ENCODE measurements around the gene ROM1. TPM values are rescaled to one million over a fixed set of nuclear protein-coding genes. Genes with fewer than 3 reads are reported as not detected.
"Not testable (repeated sequence)": the region's sequence is repeated elsewhere in the genome, so short reads cannot be mapped to it uniquely, and the experiment has no call there.

Gene ROM1
- total RNA-seq, 2 donors from 2014 or later, result 0.94 to 1.2 TPM

DNA sequence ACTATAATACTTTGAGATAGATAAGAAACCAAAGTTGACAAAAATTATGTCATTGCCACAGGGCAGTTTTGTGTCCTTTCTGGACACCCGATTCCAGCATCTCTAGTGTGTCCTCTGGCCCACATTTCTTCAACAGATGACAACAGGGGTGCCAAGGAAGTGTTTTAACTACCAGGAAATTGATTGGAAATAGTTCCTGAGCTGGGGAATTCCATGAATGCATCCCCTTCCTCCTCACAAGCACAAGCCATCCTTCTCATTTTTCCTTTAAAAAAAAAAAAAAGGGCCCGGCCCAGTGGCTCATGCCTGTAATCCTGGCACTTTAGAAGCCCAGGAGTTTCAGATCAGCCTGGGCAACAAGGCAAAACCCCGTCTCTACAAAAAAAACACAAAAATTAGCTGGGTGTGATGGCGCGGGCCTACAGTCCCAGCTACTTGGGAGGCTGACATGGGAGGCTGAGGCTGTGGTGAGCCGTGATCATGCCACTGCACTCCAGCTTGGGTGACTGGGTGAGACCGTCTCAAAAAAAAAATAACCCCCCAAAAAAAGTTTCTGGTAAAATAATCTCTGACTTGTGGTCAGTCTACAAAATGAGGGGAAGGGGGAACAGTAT lies 9.5 kb downstream of the ROM1 start:
- no peak for DNase-seq
- Mint-ChIP-seq H3K4me1 (peaks cover 21% of the 10 kb centered on the region), H3K4me3 (peak overlapping the region; percentile 92), H3K27me3 (no peaks in the 10 kb centered on the region), H3K27ac (peak overlapping the region; percentile 97), H3K36me3 (ENCODE audit: low read depth) (peaks cover 4% of the 10 kb centered on the region)
- ATAC-seq, result no peak
- H3K9me3 ChIP-seq (ENCODE audit: control insufficient read depth, low read length, poor library complexity, severe bottlenecking), result no peaks in the 10 kb centered on the region

DNA sequence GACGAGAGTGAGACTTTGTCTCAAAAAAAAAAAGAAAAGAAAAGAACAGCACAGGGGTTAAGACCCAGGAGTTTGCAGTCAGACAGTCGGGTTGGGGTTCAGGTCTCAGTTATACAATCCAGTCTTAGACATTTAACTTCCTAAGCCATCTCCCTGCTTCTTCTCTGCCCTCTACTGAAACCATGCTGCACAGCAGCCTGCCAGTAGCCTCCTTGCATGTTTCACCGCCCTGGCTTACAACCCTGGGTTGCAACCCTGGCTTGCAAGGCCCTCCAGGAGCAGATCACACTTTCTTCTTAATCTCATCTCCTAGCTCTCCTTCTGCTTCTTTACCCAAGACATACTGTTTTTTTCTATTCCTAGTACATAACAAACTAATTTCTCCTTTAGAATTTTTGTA lies 14.7 kb downstream of the ROM1 start:
- H3K4me3 Mint-ChIP-seq, result no peak overlapping the region
- H3K9me3 ChIP-seq (ENCODE audit: control insufficient read depth, low read length, poor library complexity, severe bottlenecking), result no peaks in the 10 kb centered on the region
- H3K27me3 Mint-ChIP-seq, result no peaks in the 10 kb centered on the region
- peaks cover 8% of the 10 kb centered on the region for H3K4me1 Mint-ChIP-seq
- peak overlapping the region; percentile 49 for H3K27ac Mint-ChIP-seq
- H3K36me3 Mint-ChIP-seq (ENCODE audit: low read depth), result peaks cover 10% of the 10 kb centered on the region
- no peak for DNase-seq
- no peak for ATAC-seq

DNA sequence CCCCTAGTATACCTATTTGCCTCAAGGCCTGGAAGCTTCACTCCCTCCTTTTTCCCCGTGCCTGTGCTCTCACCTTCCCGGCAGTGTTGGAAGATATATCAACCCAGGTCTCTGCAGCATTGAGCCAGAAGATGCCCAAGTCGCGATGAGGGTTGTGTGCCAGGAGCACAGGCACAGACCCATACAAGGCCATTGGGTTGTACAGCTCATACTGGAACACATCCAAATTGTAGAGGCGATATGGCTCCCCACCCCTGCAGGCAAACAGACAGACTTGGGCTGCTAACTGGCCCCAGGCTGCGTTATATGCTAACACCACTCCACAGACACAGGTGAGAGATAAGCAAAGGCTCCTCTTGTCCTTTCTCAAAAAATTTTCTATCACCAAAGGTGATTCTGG lies 19.4 kb downstream of the ROM1 start:
- DNase-seq (no peak), ATAC-seq (no peak)
- Mint-ChIP-seq H3K27ac (peak overlapping the region; percentile 73), H3K4me3 (no peak overlapping the region), H3K36me3 (ENCODE audit: low read depth) (peaks cover 11% of the 10 kb centered on the region), H3K27me3 (no peaks in the 10 kb centered on the region), H3K4me1 (peaks cover 9% of the 10 kb centered on the region)
- no peaks in the 10 kb centered on the region for H3K9me3 ChIP-seq (ENCODE audit: control insufficient read depth, low read length, poor library complexity, severe bottlenecking)

DNA sequence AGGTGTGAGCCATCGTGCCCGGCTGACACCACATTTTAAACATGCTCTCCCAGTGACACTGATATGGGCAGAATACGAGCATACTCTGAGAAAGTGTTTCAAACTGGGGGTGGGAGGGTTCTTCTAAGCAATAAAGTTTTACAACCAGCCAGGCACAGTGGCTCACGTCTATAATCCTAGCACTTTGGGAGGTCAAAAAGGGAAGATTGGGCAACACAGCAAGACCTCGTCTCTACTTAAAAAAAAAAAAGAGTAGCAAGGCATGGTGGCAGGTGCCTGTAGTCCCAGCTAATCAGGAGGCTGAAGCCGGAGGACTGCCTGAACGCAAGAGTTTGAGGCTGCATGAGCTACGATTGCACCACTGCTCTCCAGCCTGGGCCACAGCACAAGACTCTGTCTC lies 31.2 kb downstream of the ROM1 start:
- no peaks in the 10 kb centered on the region for H3K9me3 ChIP-seq (ENCODE audit: control insufficient read depth, low read length, poor library complexity, severe bottlenecking)
- DNase-seq (no peak), ATAC-seq (no peak)
- Mint-ChIP-seq H3K36me3 (ENCODE audit: low read depth) (peaks cover 4% of the 10 kb centered on the region), H3K27ac (no peak overlapping the region), H3K4me3 (no peak overlapping the region), H3K4me1 (peaks cover 21% of the 10 kb centered on the region), H3K27me3 (no peaks in the 10 kb centered on the region)

DNA sequence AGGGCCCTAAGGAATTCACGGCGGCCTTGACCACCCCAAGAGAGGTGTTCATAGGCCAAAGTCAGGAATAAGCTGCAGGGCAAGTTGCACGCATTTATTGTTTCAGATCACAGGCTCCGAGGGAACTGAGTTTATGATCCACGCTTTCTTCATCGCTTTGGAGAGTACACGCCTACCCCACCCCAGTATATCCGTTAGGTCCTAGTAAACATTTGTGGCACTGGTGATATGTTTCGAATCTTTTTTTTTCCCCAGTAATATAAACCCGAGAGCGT lies 32.6 kb downstream of the ROM1 start:
- no peak for ATAC-seq
- H3K4me3 Mint-ChIP-seq, result peak overlapping the region; percentile 98
- peak overlapping the region; percentile 96 for H3K27ac Mint-ChIP-seq
- no peaks in the 10 kb centered on the region for H3K36me3 Mint-ChIP-seq (ENCODE audit: low read depth)
- H3K9me3 ChIP-seq (ENCODE audit: control insufficient read depth, low read length, poor library complexity, severe bottlenecking), result no peaks in the 10 kb centered on the region
- no peak for DNase-seq
- peaks cover 15% of the 10 kb centered on the region for H3K4me1 Mint-ChIP-seq
- no peaks in the 10 kb centered on the region for H3K27me3 Mint-ChIP-seq

DNA sequence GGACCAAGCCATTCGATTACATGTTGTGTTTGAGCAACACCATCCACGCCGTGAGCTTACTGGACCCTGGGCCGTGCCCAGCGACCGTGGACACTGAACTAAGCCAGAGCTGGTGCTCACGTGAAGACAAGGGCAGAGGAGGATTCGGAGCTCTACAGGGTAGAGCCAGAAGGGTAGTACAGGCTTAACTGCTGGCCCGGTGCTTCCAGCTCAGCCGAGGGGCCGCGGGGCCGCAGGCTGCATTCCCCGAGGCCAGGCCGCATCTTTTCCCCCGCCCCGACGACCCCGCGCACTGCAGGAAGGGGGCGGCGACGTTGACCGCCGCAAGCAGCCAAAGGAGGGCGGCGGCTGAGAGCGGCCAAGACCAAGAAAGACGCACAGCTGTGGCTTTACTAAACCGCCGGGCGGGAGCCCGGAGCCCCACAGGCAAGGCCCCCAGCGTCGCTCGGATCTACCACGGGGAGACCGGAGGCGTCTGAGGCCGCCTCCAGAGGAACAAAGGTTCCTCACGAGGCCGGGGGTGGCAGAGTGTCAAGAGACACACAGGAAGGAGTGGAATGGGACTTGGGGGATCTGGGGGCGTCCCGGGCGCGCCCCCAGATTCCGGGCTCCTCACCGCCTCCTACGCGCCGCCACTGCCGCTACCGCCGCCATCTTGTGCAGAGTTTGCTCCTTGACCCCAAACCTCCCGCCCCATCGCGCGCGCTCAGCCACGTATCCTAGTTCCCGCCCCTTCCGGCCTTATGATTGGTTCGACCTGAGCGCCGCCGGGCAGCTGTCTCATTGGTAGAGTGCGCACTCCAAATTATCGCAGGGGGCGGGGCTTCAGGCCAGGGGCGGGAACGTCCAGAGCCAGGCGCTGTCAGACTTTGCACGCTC lies 33.1 kb downstream of the ROM1 start, which contains the start of gene GANAB:
Gene GANAB, minus strand, starts transcription at position 668 of the 879 bp plus-strand sequence. Its CDS starts 14 bp downstream, at position 654.
- DNase-seq, result peak; percentile 94 to 98 (median 97)
- Mint-ChIP-seq H3K4me1 (peaks cover 13% of the 10 kb centered on the region), H3K4me3 (peak within 1 kb of the TSS; percentile 98), H3K27me3 (no peaks in the 10 kb centered on the region), H3K36me3 (ENCODE audit: low read depth) (no peaks in the 10 kb centered on the region), H3K27ac (peak within 1 kb of the TSS; percentile 96)
- peak; percentile 99 for ATAC-seq
- H3K9me3 ChIP-seq (ENCODE audit: control insufficient read depth, low read length, poor library complexity, severe bottlenecking), result no peaks in the 10 kb centered on the region

DNA sequence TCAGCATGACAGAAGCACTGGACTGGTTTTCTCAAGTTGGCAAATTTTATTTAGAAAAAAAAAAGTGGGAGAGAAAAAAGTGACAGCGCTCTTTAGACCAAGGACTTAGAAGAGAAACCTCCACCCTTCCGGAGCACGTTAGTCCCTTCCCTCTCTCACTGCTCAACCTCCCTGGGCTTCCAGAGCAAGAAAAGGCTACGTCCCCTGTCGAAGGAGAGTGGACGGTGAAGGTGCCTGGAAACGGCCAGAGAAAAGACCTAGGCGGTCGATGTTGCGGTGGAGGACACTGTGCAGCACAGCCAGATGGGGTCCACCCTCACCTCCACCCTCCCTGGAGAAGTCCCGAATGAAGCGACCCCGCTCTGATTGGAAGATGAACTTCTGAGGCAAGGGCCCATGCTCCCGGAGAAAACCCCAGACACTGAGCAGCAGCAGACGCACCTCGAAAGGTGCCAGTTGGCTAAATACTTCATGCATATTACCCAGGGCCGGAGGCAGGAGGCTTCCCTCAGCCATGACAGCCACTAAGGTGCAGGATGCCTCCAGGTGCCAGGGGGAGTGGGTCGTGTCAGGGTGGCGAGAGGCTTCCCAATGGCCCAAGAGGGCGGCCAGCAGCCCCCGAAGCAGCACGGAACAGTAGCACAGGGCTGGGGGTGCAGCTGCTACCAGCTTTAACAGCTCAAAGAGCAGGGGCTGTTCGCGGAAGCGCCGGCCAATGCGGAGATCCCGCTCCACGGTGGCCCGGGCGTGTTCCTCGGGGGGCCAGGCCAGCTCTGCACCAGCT lies 34.0 kb downstream of the ROM1 start:
- peaks cover 16% of the 10 kb centered on the region for H3K4me1 Mint-ChIP-seq
- no peaks in the 10 kb centered on the region for H3K36me3 Mint-ChIP-seq (ENCODE audit: low read depth)
- no peaks in the 10 kb centered on the region for H3K9me3 ChIP-seq (ENCODE audit: control insufficient read depth, low read length, poor library complexity, severe bottlenecking)
- DNase-seq, result no peak
- peak overlapping the region; percentile 96 for H3K27ac Mint-ChIP-seq
- peak overlapping the region; percentile 98 for H3K4me3 Mint-ChIP-seq
- ATAC-seq, result no peak
- H3K27me3 Mint-ChIP-seq, result no peaks in the 10 kb centered on the region

DNA sequence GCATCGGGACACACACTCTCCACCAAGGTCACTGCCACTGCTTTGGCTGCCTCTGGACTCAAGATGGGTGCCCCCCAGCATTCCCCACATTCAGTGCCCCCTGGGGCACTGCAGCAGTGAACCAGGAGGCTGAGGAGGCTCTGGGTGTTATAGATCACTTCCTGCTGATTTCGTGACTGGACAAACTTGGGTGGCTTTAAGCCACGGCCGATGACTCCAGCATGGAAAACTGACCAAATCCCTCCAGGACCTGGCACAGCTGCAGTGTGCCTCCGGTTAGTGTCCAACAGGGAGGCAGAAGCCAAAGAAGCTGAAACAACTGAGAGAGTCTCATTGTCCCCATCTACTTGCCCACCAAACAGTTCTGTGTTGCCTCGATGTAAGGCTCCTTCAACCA lies 34.5 kb downstream of the ROM1 start:
- no peak overlapping the region for H3K4me3 Mint-ChIP-seq
- no peak overlapping the region for H3K27ac Mint-ChIP-seq
- H3K36me3 Mint-ChIP-seq (ENCODE audit: low read depth), result no peaks in the 10 kb centered on the region
- DNase-seq (no peak), ATAC-seq (no peak)
- H3K9me3 ChIP-seq (ENCODE audit: control insufficient read depth, low read length, poor library complexity, severe bottlenecking), result no peaks in the 10 kb centered on the region
- no peaks in the 10 kb centered on the region for H3K27me3 Mint-ChIP-seq
- peaks cover 21% of the 10 kb centered on the region for H3K4me1 Mint-ChIP-seq

DNA sequence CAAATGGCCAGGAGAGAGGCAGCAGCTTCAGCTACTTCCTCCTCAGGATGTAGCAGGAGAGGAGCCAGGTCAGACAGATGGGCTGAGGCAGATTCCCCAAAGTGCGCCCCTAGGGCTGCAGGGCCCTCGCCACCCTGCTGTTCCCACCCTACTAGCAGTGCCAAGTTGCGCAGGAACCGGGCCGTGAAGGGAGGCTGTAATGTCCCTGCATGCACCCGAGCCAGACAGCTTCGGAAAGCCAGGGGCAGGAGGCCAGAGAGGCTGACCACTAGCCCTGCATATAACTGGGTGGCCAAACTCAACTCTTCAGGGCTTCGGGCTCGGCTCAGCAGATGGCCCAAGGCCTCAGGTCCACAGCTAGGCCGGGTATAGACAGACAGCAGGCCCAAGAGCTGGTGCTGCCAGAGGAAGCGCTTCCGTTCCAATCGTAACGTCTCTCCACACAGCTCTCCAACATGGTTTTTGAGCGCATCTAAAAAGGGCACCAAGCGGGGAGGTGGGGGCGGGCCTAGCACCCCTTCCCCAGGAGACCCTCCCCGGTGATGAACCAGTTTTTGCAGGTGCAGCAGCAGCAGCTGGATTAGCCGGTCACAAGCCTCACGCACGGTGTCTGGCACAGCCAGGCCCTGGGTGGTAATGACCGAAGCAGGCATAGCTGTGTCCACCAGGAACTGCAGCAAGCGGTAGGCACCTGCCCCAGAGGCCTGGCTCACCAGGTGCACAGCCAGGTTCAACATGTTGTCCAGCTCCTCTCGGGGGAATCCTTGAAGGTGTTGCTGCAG lies 35.3 kb downstream of the ROM1 start:
- DNase-seq, result no peak
- H3K36me3 Mint-ChIP-seq (ENCODE audit: low read depth), result no peaks in the 10 kb centered on the region
- no peak overlapping the region for H3K4me3 Mint-ChIP-seq
- H3K27ac Mint-ChIP-seq, result no peak overlapping the region
- no peak for ATAC-seq
- H3K9me3 ChIP-seq (ENCODE audit: control insufficient read depth, low read length, poor library complexity, severe bottlenecking), result no peaks in the 10 kb centered on the region
- H3K27me3 Mint-ChIP-seq, result no peaks in the 10 kb centered on the region
- peaks cover 22% of the 10 kb centered on the region for H3K4me1 Mint-ChIP-seq

DNA sequence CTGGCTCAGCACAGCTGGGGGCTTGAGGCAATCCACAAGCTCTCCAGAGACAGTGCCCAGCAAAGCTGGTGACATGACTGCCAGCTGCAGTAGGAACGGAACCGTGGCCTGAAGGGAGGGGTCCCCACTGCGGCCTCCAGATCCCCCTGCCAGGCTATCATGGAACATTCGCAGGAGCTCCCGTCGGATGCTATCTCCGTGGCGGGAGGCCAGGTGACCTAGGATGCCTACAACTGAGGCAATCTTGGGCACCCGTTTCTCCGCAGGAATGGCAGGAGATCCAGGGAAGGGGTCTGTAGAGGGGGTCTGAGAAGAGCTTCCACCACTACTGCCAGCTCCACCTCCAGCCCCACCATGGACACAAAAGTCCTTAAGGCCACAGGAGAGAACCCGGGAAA lies 35.9 kb downstream of the ROM1 start:
- H3K36me3 Mint-ChIP-seq (ENCODE audit: low read depth), result no peaks in the 10 kb centered on the region

DNA sequence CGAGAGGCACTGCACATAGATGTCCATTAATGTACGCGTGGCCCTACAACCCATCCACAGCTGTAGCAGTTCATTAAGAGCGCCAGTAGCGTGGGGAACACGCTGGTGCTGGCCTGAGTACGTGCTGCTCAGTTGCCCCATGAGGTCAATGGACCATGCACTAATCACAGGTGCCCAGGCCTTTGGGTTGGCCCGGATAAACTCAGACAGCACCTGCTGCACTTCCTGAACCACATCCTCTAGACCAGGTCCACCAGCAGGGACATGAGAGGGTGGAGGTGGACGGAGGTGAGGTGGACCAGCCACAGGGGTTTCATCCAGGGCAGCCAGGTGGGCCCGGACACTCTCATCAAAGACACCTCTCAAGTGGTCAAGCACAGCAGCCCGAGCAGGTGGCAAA lies 36.4 kb downstream of the ROM1 start:
- H3K9me3 ChIP-seq (ENCODE audit: control insufficient read depth, low read length, poor library complexity, severe bottlenecking), result no peaks in the 10 kb centered on the region
- Mint-ChIP-seq H3K4me3 (no peak overlapping the region), H3K27me3 (no peaks in the 10 kb centered on the region), H3K27ac (no peak overlapping the region), H3K4me1 (peaks cover 24% of the 10 kb centered on the region), H3K36me3 (ENCODE audit: low read depth) (no peaks in the 10 kb centered on the region)
- ATAC-seq (no peak), DNase-seq (no peak)

More for the DNA sequence above, 35.9 kb downstream of the ROM1 start:
- DNase-seq, result no peak
- H3K4me1 Mint-ChIP-seq, result peaks cover 24% of the 10 kb centered on the region
- no peak overlapping the region for H3K27ac Mint-ChIP-seq
- no peaks in the 10 kb centered on the region for H3K27me3 Mint-ChIP-seq
- no peak for ATAC-seq
- H3K4me3 Mint-ChIP-seq, result no peak overlapping the region
- H3K9me3 ChIP-seq (ENCODE audit: control insufficient read depth, low read length, poor library complexity, severe bottlenecking), result no peaks in the 10 kb centered on the region

DNA sequence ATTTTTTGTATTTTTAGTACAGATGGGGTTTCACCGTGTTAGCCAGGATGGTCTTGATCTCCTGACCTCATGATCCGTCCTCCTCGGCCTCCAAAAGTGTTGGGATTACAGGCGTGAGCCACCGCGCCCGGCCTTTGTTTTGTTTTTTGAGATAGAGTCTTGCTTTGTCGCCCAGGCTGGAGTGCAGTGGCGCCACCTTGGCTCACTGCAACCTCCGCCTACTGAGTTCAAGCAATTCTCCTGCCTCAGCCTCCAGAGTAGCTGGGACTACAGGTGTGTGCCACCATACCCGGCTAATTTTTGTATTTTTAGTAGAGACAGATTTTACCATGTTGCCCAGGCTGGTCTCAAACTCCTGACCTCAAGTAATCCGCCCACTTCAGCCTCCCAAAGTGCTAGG lies 37.2 kb downstream of the ROM1 start:
- not testable (repeated sequence) for H3K4me3 Mint-ChIP-seq; H3K27me3 Mint-ChIP-seq; H3K9me3 ChIP-seq (ENCODE audit: control insufficient read depth, low read length, poor library complexity, severe bottlenecking); DNase-seq; H3K36me3 Mint-ChIP-seq (ENCODE audit: low read depth); ATAC-seq
- Mint-ChIP-seq H3K27ac (peak overlapping the region; percentile 4), H3K4me1 (peaks cover 21% of the 10 kb centered on the region)
